Esophagus muscularis mucosa (tissue), 3 donors: ENCODE measurements around the gene MYL3.

Experiments used
- CTCF ChIP-seq, 3 experiments: fragments of 200-600 bp in 2 of 3; fragments of 450-650 bp in 1 of 3; sonication (generic) in 2 of 3; IDR thresholded peaks; one replicate each; pipeline ENCODE4 v1.5.1; 2017 to 2019; ENCODE audit warnings: antibody characterized with exemption in 3 of 3, mild to moderate bottlenecking in 2 of 3, moderate library complexity in 1 of 3
- POLR2A ChIP-seq: fragments of 450-650 bp; IDR thresholded peaks from one replicate; pipeline ENCODE4 v1.6.1; 2017; ENCODE audit warnings: antibody characterized with exemption, moderate library complexity, mild to moderate bottlenecking, low read depth

GRCh38 chr3:46892285-46893145 lies 29.3 kb upstream of the MYL3 start:
- TF ChIP-seq POLR2A, result no peak
- TF ChIP-seq CTCF (IDR thresholded peaks at IDR 0.05), result peak in 2 of 3 experiments; percentile 10
